HepG2 (cell line): ENCODE measurements around the gene ADGRG6. TPM values are rescaled to one million over a fixed set of nuclear protein-coding genes. Genes with fewer than 3 reads are reported as not detected.

Source experiments
- ATF2 ChIP-seq: sonication (generic); formaldehyde crosslinking; IDR thresholded peaks from 2 replicates; pipeline ENCODE4 v1.4.0; 2020; ENCODE audit warnings: missing genetic modification reagents
- ATRX ChIP-seq: sonication (generic); formaldehyde crosslinking; IDR thresholded peaks from 2 replicates; pipeline ENCODE4 v1.4.0; 2020; ENCODE audit warnings: missing genetic modification reagents, borderline replicate concordance
- CC2D1A ChIP-seq: sonication (generic); formaldehyde crosslinking; IDR thresholded peaks from 2 replicates; pipeline ENCODE4 v1.8.1; 2023; ENCODE audit warnings: mild to moderate bottlenecking, missing genetic modification reagents
- DMAP1 ChIP-seq: IDR thresholded peaks from 2 replicates; pipeline ENCODE4 v1.6.1; 2016
- DNMT1 ChIP-seq: sonication (generic); formaldehyde crosslinking; IDR thresholded peaks from 2 replicates; pipeline ENCODE4 v1.5.1; 2020; ENCODE audit warnings: mild to moderate bottlenecking, missing genetic modification reagents
- FOXC1 ChIP-seq: sonication (generic); formaldehyde crosslinking; IDR thresholded peaks from 2 replicates; pipeline ENCODE4 v1.8.0; 2022; ENCODE audit warnings: mild to moderate bottlenecking, missing genetic modification reagents, borderline replicate concordance
- GFI1 ChIP-seq: sonication (generic); formaldehyde crosslinking; IDR thresholded peaks from 2 replicates; pipeline ENCODE4 v1.5.0; 2020; ENCODE audit warnings: missing genetic modification reagents, mild to moderate bottlenecking, borderline replicate concordance
- HNRNPL ChIP-seq: fragments of 200-400 bp; formaldehyde crosslinking; IDR thresholded peaks from 2 replicates; pipeline ENCODE4 v1.6.1; 2017; ENCODE audit warnings: mild to moderate bottlenecking, low read depth, low read length
- MIXL1 ChIP-seq: IDR thresholded peaks from 2 replicates; pipeline ENCODE4 v1.6.1; 2016
- RARG ChIP-seq: sonication (generic); formaldehyde crosslinking; IDR thresholded peaks from 2 replicates; pipeline ENCODE4 v1.4.0; 2020; ENCODE audit warnings: low read depth, mild to moderate bottlenecking, missing genetic modification reagents
- RNF219 ChIP-seq: sonication (generic); formaldehyde crosslinking; IDR thresholded peaks from 2 replicates; pipeline ENCODE4 v1.5.0; 2020; ENCODE audit warnings: mild to moderate bottlenecking, missing genetic modification reagents
- SP140L ChIP-seq: sonication (generic); formaldehyde crosslinking; IDR thresholded peaks from 2 replicates; pipeline ENCODE4 v1.4.0; 2020; ENCODE audit warnings: missing genetic modification reagents, borderline replicate concordance
- SPEN ChIP-seq: sonication (generic); formaldehyde crosslinking; IDR thresholded peaks from 2 replicates; pipeline ENCODE4 v1.5.1; 2020; ENCODE audit warnings: low read depth, mild to moderate bottlenecking, missing genetic modification reagents
- TRIM24 ChIP-seq: sonication (generic); formaldehyde crosslinking; IDR thresholded peaks from 2 replicates; pipeline ENCODE4 v1.8.0; 2022; ENCODE audit warnings: mild to moderate bottlenecking, missing genetic modification reagents
- ZKSCAN8 ChIP-seq: IDR thresholded peaks from 2 replicates; pipeline ENCODE4 v1.6.1; 2016; ENCODE audit warnings: borderline replicate concordance, missing genetic modification reagents, missing compliant biosample characterization
- ZNF513 ChIP-seq: sonication (generic); formaldehyde crosslinking; conservative IDR thresholded peaks from 2 replicates; pipeline ENCODE4 v1.5.0; 2020; ENCODE audit warnings: missing genetic modification reagents
- ZNF574 ChIP-seq: sonication (generic); formaldehyde crosslinking; IDR thresholded peaks from 2 replicates; pipeline ENCODE4 v1.4.0; 2020; ENCODE audit warnings: missing genetic modification reagents
- ZSCAN20 ChIP-seq: sonication (generic); formaldehyde crosslinking; IDR thresholded peaks from 2 replicates; pipeline ENCODE4 v1.4.0; 2020; ENCODE audit warnings: missing genetic modification reagents, mild to moderate bottlenecking, borderline replicate concordance
- polyA plus RNA-seq, 8 experiments: library from polyadenylated mRNA; depleted of rRNA in 3 of 8; stranded (reverse) in 7 of 8; unstranded in 1 of 8; fragments of >200 nt; fragmentation: Illumina TruSeq in 4 of 8; extraction: Trizol in 4 of 8; gene quantifications; 2 replicates each; pipeline versions ENCODE4 v1.2.1 to v1.2.3, GENCODE V29; 2011 to 2016; ENCODE audit warnings: low read depth in 4 of 8, missing spikeins in 1 of 8, mixed read lengths in 1 of 8; ENCODE audit not compliant: insufficient read depth in 1 of 8
- total RNA-seq, 5 experiments: library from RNA; depleted of rRNA; stranded (reverse); fragments of >200 nt; fragmentation: Illumina TruSeq; extraction: Trizol; gene quantifications; 2 replicates each; pipeline ENCODE4 v1.2.3, GENCODE V29; 2016; ENCODE audit warnings: low read depth in 1 of 5

Gene ADGRG6
- total and polyA plus RNA-seq, 2 of the 13 experiments (the other 11 are each of a cell fraction or from before 2014, with no cell fraction given): 129 to 249 TPM

GRCh38 chr6:142296975-142297604 lies 4.7 kb upstream of the ADGRG6 start (continued):
- peak; percentile 46; the same call in 1 of the 2 replicates for TF ChIP-seq ZNF574 (CRISPR knock-in tag)
- no peak for TF ChIP-seq DNMT1 (CRISPR knock-in tag)
- TF ChIP-seq ZNF513 (CRISPR knock-in tag): no peak
- no peak for TF ChIP-seq SP140L (CRISPR knock-in tag)
- TF ChIP-seq RNF219 (CRISPR knock-in tag): no peak
- 0 out of 2 replicates have a peak, but pooled peaks have one; percentile 64 for TF ChIP-seq ZKSCAN8 (CRISPR knock-in tag)
- no peak; the same call in 1 of the 2 replicates for TF ChIP-seq SPEN
- TF ChIP-seq TRIM24: no peak
- no peak for TF ChIP-seq ATRX
- TF ChIP-seq MIXL1 (CRISPR knock-in tag): no peak; the same call in 1 of the 2 replicates
- no peak for TF ChIP-seq RARG
- TF ChIP-seq HNRNPL: 0 out of 2 replicates have a peak, but pooled peaks have one; percentile 11
- TF ChIP-seq DMAP1 (CRISPR knock-in tag): no peak; the same call in 1 of the 2 replicates
- peak; percentile 72; the same call in 1 of the 2 replicates for TF ChIP-seq ATF2 (CRISPR knock-in tag)
- TF ChIP-seq ZSCAN20 (CRISPR knock-in tag): no peak
- peak; percentile 72; the same call in 1 of the 2 replicates for TF ChIP-seq GFI1
- TF ChIP-seq FOXC1 (CRISPR knock-in tag): no peak
- TF ChIP-seq CC2D1A (CRISPR knock-in tag): no peak
